Liver (tissue), 9 donors: Measurements from ENCODE around the gene TAS2R5. TPM values are rescaled to one million over a fixed set of nuclear protein-coding genes. Genes with fewer than 3 reads are reported as not detected.

Experiments used
- DNase-seq: peaks from one replicate; pipeline ENCODE4 v3.0.0-alpha.2; 2017; ENCODE audit warnings: low spot score
- H3K27ac ChIP-seq, 2 donors: one replicate each; pipeline ENCODE4 v1.7.0; 2013; ENCODE audit warnings: inconsistent platforms in 2 of 2, low read length in 2 of 2, control low read depth in 1 of 2, low read depth in 1 of 2, mild to moderate bottlenecking in 1 of 2
- H3K27me3 ChIP-seq, 4 donors: one replicate each; pipeline versions ENCODE4 v1.6.1 to v1.7.0; 2013; ENCODE audit warnings: low read length in 3 of 4, inconsistent platforms in 1 of 4, mild to moderate bottlenecking in 1 of 4, moderate library complexity in 1 of 4; ENCODE audit not compliant: control insufficient read depth in 4 of 4, insufficient read depth in 4 of 4
- H3K36me3 ChIP-seq, 4 donors: one replicate each; pipeline versions ENCODE4 v1.6.1 to v1.7.0; 2013; ENCODE audit warnings: low read length in 3 of 4, mild to moderate bottlenecking in 3 of 4, low read depth in 1 of 4, moderate library complexity in 1 of 4; ENCODE audit not compliant: control insufficient read depth in 4 of 4, insufficient read depth in 3 of 4
- H3K4me1 ChIP-seq, 4 donors: one replicate each; pipeline versions ENCODE4 v1.6.1 to v1.7.0; 2013; ENCODE audit warnings: low read length in 3 of 4, mild to moderate bottlenecking in 3 of 4, moderate library complexity in 1 of 4; ENCODE audit not compliant: control insufficient read depth in 4 of 4, insufficient read depth in 4 of 4
- H3K4me3 ChIP-seq, 3 donors: one replicate each; pipeline versions ENCODE4 v1.6.1 to v1.7.0; 2013; ENCODE audit warnings: low read length in 3 of 3, control low read depth in 1 of 3, low read depth in 1 of 3, mild to moderate bottlenecking in 1 of 3
- H3K9ac ChIP-seq, 2 donors: one replicate each; pipeline ENCODE4 v1.7.0; 2013; ENCODE audit warnings: low read length in 2 of 2, mild to moderate bottlenecking in 2 of 2, moderate library complexity in 2 of 2, control low read depth in 1 of 2, low read depth in 1 of 2
- H3K9me3 ChIP-seq, 4 donors: one replicate each; pipeline versions ENCODE4 v1.6.1 to v1.7.0; 2013; ENCODE audit warnings: low read length in 3 of 4; ENCODE audit not compliant: control insufficient read depth in 4 of 4
- EGR1 ChIP-seq, 2 donors: IDR thresholded peaks; 2 replicates each; pipeline ENCODE4 v1.6.1; 2016 to 2018; ENCODE audit warnings: antibody characterized with exemption in 2 of 2, low read depth in 2 of 2
- FOXA1 ChIP-seq: IDR thresholded peaks from 2 replicates; pipeline ENCODE4 v1.6.1; 2016; ENCODE audit warnings: antibody characterized with exemption
- FOXA2 ChIP-seq: IDR thresholded peaks from 2 replicates; pipeline ENCODE4 v1.6.1; 2016; ENCODE audit warnings: antibody characterized with exemption
- GABPA ChIP-seq, 2 donors: IDR thresholded peaks in 1 of 2; conservative IDR thresholded peaks in 1 of 2; 2 replicates each; pipeline ENCODE4 v1.6.1; 2016; ENCODE audit warnings: antibody characterized with exemption in 2 of 2, mild to moderate bottlenecking in 1 of 2, moderate library complexity in 1 of 2
- HNF4A ChIP-seq, 2 donors: conservative IDR thresholded peaks; 2 replicates each; pipeline ENCODE4 v1.6.1; 2016; ENCODE audit warnings: antibody characterized with exemption in 2 of 2, mild to moderate bottlenecking in 2 of 2
- HNF4G ChIP-seq: IDR thresholded peaks from 2 replicates; pipeline ENCODE4 v1.6.1; 2016; ENCODE audit warnings: antibody characterized with exemption
- JUND ChIP-seq, 2 donors: IDR thresholded peaks; 2 replicates each; pipeline ENCODE4 v1.6.1; 2016; ENCODE audit warnings: antibody characterized with exemption in 2 of 2
- MAX ChIP-seq: IDR thresholded peaks from 2 replicates; pipeline ENCODE4 v1.6.1; 2016; ENCODE audit warnings: antibody characterized with exemption
- NR2F2 ChIP-seq: IDR thresholded peaks from 2 replicates; pipeline ENCODE4 v1.6.1; 2016; ENCODE audit warnings: antibody characterized with exemption
- RAD21 ChIP-seq, 2 donors: IDR thresholded peaks; 2 replicates each; pipeline ENCODE4 v1.6.1; 2016; ENCODE audit warnings: antibody characterized with exemption in 2 of 2, mild to moderate bottlenecking in 2 of 2
- REST ChIP-seq: IDR thresholded peaks from 2 replicates; pipeline ENCODE4 v1.6.1; 2016; ENCODE audit warnings: antibody characterized with exemption, mild to moderate bottlenecking
- RXRA ChIP-seq, 2 donors: IDR thresholded peaks; 2 replicates each; pipeline ENCODE4 v1.6.1; 2017 to 2018; ENCODE audit warnings: antibody characterized with exemption in 2 of 2, mild to moderate bottlenecking in 1 of 2
- SP1 ChIP-seq: IDR thresholded peaks from 2 replicates; pipeline ENCODE4 v1.6.1; 2018; ENCODE audit warnings: antibody characterized with exemption, mild to moderate bottlenecking
- TAF1 ChIP-seq: conservative IDR thresholded peaks from 2 replicates; pipeline ENCODE4 v1.6.1; 2016; ENCODE audit warnings: antibody characterized with exemption, mild to moderate bottlenecking
- YY1 ChIP-seq: IDR thresholded peaks from 2 replicates; pipeline ENCODE4 v1.6.1; 2016; ENCODE audit warnings: antibody characterized with exemption, mild to moderate bottlenecking
- ZBTB33 ChIP-seq: IDR thresholded peaks from 2 replicates; pipeline ENCODE4 v1.6.1; 2016; ENCODE audit warnings: antibody characterized with exemption
- WGBS: extraction: QIAGEN DNeasy Blood & Tissue Kit; methylation state at CpG from one replicate; pipeline ENCODE4 v1.1.7; 2013; 5-methylcytosine and 5-hydroxymethylcytosine counted together
- polyA plus RNA-seq, 2 donors: library from polyadenylated mRNA; stranded (reverse) in 1 of 2; unstranded in 1 of 2; fragments of 200-250 nt in 1 of 2; fragments of >200 nt in 1 of 2; fragmentation: Nextera tagmentation in 1 of 2; extraction: Ambion mirVana in 1 of 2; gene quantifications; one replicate each; pipeline versions ENCODE4 v1.2.1 to v1.2.3, GENCODE V29; 2013 to 2015
- total RNA-seq, 2 donors: library from RNA; depleted of rRNA; stranded (reverse); fragments of >200 nt; gene quantifications; one replicate each; pipeline ENCODE4 v1.2.3, GENCODE V29; 2014
- TF ChIP-seq, protein P1 (sequence below): IDR thresholded peaks from 2 replicates; pipeline ENCODE4 v1.6.1; 2016; ENCODE audit warnings: antibody characterized with exemption
- TF ChIP-seq, protein P2 (sequence below): fragments of 150-350 bp; IDR thresholded peaks from 2 replicates; pipeline ENCODE4 v1.5.1; 2017; ENCODE audit warnings: improper control_type of control experiment, low read depth, low read length; ENCODE audit not compliant: missing input control
- donor health status: healthy.
- donor health status: healthy.
- donor health status: healthy.
- donor health status: healthy.
- donor health status: healthy.

The TAS2R5 gene
- total and polyA plus RNA-seq, 4 donors = 0.05 to 3.6 (median 0.40) TPM

DNA sequence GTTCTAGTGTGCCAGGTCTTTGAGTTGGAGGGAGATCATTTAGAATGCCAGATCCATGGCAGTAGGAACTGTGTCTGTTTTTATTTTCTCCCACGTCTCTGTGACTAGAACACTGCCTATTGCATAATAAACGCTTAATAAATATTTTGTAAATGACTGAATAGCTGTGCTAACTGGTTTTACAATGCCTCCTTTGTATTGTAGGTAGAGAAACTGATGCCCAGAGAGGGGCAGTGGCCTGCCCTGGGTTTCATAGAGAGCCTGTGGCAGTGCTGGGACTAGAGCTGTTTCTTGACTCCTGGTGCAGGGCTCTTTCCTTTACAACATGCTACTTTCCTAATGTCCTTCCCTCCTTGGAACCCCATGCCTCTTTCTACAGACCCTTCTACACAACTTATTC, 2.5 kb downstream of the TAS2R5 start:
- Histone ChIP-seq H3K9ac (no peak overlapping the region), H3K27me3 (no peaks in the 10 kb centered on the region), H3K9me3 (no peaks in the 10 kb centered on the region), H3K36me3 (no peaks in the 10 kb centered on the region), H3K4me1 (no peaks in the 10 kb centered on the region), H3K4me3 (no peak overlapping the region), H3K27ac (no peak overlapping the region)
- DNase-seq = no peak
- TF ChIP-seq REST = no peak
- TF ChIP-seq TAF1 = no peak
- no peak for TF ChIP-seq YY1
- TF ChIP-seq ZBTB33 = no peak
- no peak for TF ChIP-seq MAX
- TF ChIP-seq SP1 = no peak
- TF ChIP-seq FOXA2 = no peak
- no peak for TF ChIP-seq EGR1 (IDR thresholded peaks at IDR 0.05; ENCODE audit: low read depth in 2 of 2)
- WGBS = 90% methylated on average over 2 of the region's 2 CpGs

DNA sequence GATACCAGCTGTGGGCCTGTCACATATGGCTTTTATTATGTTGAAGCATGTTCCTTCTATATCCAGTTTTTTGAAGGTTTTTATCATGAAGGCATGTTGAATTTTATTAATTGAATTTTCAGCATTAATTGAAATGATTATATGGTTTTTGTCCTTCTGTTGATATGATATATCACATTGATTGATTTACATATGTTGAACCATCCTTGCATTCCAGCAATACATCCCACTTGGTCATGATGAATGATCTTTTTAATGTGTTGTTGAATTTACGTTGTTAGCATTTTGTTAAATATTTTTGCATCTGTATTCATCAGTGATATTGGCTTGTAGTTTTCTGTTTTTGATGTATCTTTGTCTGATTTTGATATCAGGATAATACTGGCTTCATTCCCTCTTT, 30.1 kb downstream of the TAS2R5 start:
- Histone ChIP-seq H3K27me3 (no peaks in the 10 kb centered on the region), H3K9me3 (peaks cover 2 to 11% (median 2%) of the 10 kb centered on the region in 4 donors), H3K9ac (no peak overlapping the region), H3K36me3 (no peaks in the 10 kb centered on the region), H3K4me3 (no peak overlapping the region), H3K4me1 (no peaks in the 10 kb centered on the region), H3K27ac (no peak overlapping the region)
- 90% methylated on average over 1 of the region's 1 CpG for WGBS
- no peak for DNase-seq
- TF ChIP-seq FOXA2 (no peak), MAX (no peak), HNF4G (no peak), GABPA (IDR thresholded peaks at IDR 0.05 in 1 of 2, conservative IDR thresholded peaks at IDR 0.05 in 1 of 2) (no peak), NR2F2 (no peak), YY1 (no peak), JUND (IDR thresholded peaks at IDR 0.05) (no peak), SP1 (no peak), RXRA (IDR thresholded peaks at IDR 0.05) (no peak), HNF4A (conservative IDR thresholded peaks at IDR 0.05) (no peak), EGR1 (IDR thresholded peaks at IDR 0.05; ENCODE audit: low read depth in 2 of 2) (no peak), FOXA1 (no peak), TAF1 (no peak), RAD21 (IDR thresholded peaks at IDR 0.05) (no peak), REST (no peak), ZBTB33 (no peak)
- TF ChIP-seq, protein P1, sequence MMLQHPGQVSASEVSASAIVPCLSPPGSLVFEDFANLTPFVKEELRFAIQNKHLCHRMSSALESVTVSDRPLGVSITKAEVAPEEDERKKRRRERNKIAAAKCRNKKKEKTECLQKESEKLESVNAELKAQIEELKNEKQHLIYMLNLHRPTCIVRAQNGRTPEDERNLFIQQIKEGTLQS = no peak
- TF ChIP-seq, protein P2, sequence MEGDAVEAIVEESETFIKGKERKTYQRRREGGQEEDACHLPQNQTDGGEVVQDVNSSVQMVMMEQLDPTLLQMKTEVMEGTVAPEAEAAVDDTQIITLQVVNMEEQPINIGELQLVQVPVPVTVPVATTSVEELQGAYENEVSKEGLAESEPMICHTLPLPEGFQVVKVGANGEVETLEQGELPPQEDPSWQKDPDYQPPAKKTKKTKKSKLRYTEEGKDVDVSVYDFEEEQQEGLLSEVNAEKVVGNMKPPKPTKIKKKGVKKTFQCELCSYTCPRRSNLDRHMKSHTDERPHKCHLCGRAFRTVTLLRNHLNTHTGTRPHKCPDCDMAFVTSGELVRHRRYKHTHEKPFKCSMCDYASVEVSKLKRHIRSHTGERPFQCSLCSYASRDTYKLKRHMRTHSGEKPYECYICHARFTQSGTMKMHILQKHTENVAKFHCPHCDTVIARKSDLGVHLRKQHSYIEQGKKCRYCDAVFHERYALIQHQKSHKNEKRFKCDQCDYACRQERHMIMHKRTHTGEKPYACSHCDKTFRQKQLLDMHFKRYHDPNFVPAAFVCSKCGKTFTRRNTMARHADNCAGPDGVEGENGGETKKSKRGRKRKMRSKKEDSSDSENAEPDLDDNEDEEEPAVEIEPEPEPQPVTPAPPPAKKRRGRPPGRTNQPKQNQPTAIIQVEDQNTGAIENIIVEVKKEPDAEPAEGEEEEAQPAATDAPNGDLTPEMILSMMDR = no peak
